HL-60 (cell line): ENCODE data around the gene NPIPA8.
"Not testable (repeated sequence)": the region's sequence is repeated elsewhere in the genome, so short reads cannot be mapped to it uniquely, and the experiment has no call there.

ENCODE experiments used
- CTCF ChIP-seq: IDR thresholded peaks from one replicate; pipeline ENCODE4 v1.5.1; 2011; ENCODE audit warnings: low read length, control low read depth, inconsistent platforms; ENCODE audit not compliant: insufficient read depth
- GABPA ChIP-seq: IDR thresholded peaks from 2 replicates; pipeline ENCODE4 v1.6.1; 2012; ENCODE audit warnings: low read depth
- REST ChIP-seq: IDR thresholded peaks from 2 replicates; pipeline ENCODE4 v1.6.1; 2012; ENCODE audit warnings: low read depth; ENCODE audit not compliant: insufficient replicate concordance
- SPI1 ChIP-seq: IDR thresholded peaks from 2 replicates; pipeline ENCODE4 v1.6.1; 2012; ENCODE audit warnings: low read depth, mild to moderate bottlenecking, borderline replicate concordance

- not testable (repeated sequence) for TF ChIP-seq REST, SPI1, CTCF, GABPA
Observed at GRCh38 chr16:18296931-18297330, 39.6 kb downstream of the NPIPA8 start.
